ENCODE measurements around the gene FBXO47.

- TF ChIP-seq CTCF (conservative IDR thresholded peaks at IDR 0.05; ENCODE audit: low read depth, low read length) (no peak), EZH2 (IDR thresholded peaks at IDR 0.05; ENCODE audit: borderline replicate concordance, low read depth, low read length, poor library complexity, severe bottlenecking) (no peak)
Observed at GRCh38 chr17:39002991-39003715, 36.0 kb upstream of the FBXO47 start.

Data from A673 (cell line).